Natural killer cell (primary cell): ENCODE data around the gene ADIPOR2. TPM values are rescaled to one million over a fixed set of nuclear protein-coding genes. Genes with fewer than 3 reads are reported as not detected.

Experiments used
- ATAC-seq, 3 donors: fragments of 150-1000 bp in 2 of 3; fragments of 200-7000 bp in 1 of 3; cut with Tn5 transposase; 1 replicate in 1 of 3; 2 replicates in 2 of 3; pipeline ENCODE4 v1.10.0; 2021; ENCODE audit warnings: mild to moderate bottlenecking in 2 of 3, moderate library complexity in 2 of 3
- DNase-seq, 2 donors: peaks; one replicate each; pipeline versions ENCODE4 v3.0.0 to v3.0.0-alpha.2; 2013 to 2021; ENCODE audit warnings: mixed read lengths in 1 of 2
- H3K27ac ChIP-seq: one replicate; pipeline ENCODE4 v1.5.1; 2013; ENCODE audit warnings: mild to moderate bottlenecking, low read length
- H3K27me3 ChIP-seq: one replicate; pipeline ENCODE4 v1.6.1; 2013; ENCODE audit warnings: low read length; ENCODE audit not compliant: control insufficient read depth, insufficient read depth
- H3K36me3 ChIP-seq: one replicate; pipeline ENCODE4 v1.6.1; 2013; ENCODE audit warnings: low read length; ENCODE audit not compliant: control insufficient read depth, insufficient read depth
- H3K4me1 ChIP-seq: one replicate; pipeline ENCODE4 v1.6.1; 2013; ENCODE audit warnings: low read length; ENCODE audit not compliant: control insufficient read depth, insufficient read depth
- H3K4me3 ChIP-seq: one replicate; pipeline ENCODE4 v1.5.1; 2013; ENCODE audit warnings: low read length
- H3K9me3 ChIP-seq: one replicate; pipeline ENCODE4 v1.6.1; 2013; ENCODE audit warnings: low read length; ENCODE audit not compliant: control insufficient read depth, insufficient read depth
- H3K27ac Mint-ChIP-seq, 2 donors: one replicate each; pipeline ENCODE4 v1.8.0; 2022; ENCODE audit warnings: mild to moderate bottlenecking in 2 of 2, mixed read lengths in 2 of 2, moderate library complexity in 1 of 2
- H3K27me3 Mint-ChIP-seq, 2 donors: one replicate each; pipeline ENCODE4 v1.8.0; 2022; ENCODE audit warnings: low read depth in 2 of 2, mixed read lengths in 2 of 2
- H3K36me3 Mint-ChIP-seq: one replicate; pipeline ENCODE4 v1.8.0; 2022; ENCODE audit warnings: mixed read lengths
- H3K4me1 Mint-ChIP-seq, 2 donors: one replicate each; pipeline ENCODE4 v1.8.0; 2022; ENCODE audit warnings: mixed read lengths in 2 of 2
- H3K4me3 Mint-ChIP-seq: one replicate; pipeline ENCODE4 v1.8.0; 2022; ENCODE audit warnings: mild to moderate bottlenecking, moderate library complexity, mixed read lengths
- H3K9me3 Mint-ChIP-seq, 2 donors: one replicate each; pipeline ENCODE4 v1.8.0; 2022; ENCODE audit warnings: mixed read lengths in 2 of 2
- whole genome bisulfite sequencing: methylation state at CpG from one replicate; pipeline ENCODE4 v1.1.7; 2013; ENCODE audit warnings: missing lambda C conversion rate; ENCODE audit not compliant: insufficient coverage; 5-methylcytosine and 5-hydroxymethylcytosine counted together
- intact Hi-C: fragments of 100-400 bp; cut with micrococcal nuclease; formaldehyde crosslinking; loops from one replicate; pipeline ENCODE4 v1.14.2; 2022
- total RNA-seq, 4 donors: library from RNA; stranded (reverse); fragments of 120-200 nt in 1 of 4; gene quantifications; one replicate each; pipeline versions ENCODE4 v1.2.3 to v1.2.4, GENCODE V29; 2013 to 2022
- TF ChIP-seq, protein P1 (sequence below): fragments of 200-600 bp; IDR thresholded peaks from one replicate; pipeline ENCODE4 v1.8.0; 2022; ENCODE audit warnings: antibody characterized with exemption

ADIPOR2 gene
- total RNA-seq, 3 donors from 2014 or later (not counting 1 experiment from before 2014, with no cell fraction given) = 38.6 to 48.3 (median 44.0) TPM

DNA sequence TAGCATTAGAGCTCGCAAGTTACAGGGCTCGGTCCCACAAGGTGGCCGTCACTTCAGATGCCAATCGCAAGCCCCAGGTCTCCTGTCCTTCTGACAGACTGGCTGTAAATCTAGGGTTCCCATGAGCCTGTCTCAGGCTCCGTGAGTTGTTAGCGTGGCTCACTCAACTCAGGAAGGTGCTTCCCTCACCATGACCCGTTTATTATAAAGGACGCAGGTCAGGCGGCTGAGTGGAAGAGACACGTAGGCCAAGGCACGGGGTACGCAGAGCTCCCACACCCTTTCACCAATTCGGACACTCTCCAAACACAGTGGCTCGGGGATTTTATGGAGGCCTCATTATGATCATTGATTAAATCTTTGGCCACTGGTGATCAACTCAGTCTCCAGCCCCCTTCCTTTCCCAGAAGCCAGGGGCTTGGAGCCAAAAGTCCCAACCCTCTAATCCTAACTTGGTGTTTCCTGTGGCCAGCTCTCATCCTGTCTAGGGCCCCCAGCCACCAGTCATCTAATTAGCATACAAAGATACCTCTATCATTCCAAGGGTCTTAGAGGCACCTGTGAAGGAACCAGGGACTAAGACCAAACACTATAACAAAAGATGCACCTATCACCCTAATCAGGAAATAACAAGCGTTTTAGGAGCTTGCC, 103.7 kb downstream of the ADIPOR2 start:
- H3K9me3 Mint-ChIP-seq = no peaks in the 10 kb centered on the region
- 96% methylated on average over 15 of the region's 15 CpGs for WGBS
- peaks cover 22 to 30% of the 10 kb centered on the region in 2 donors for H3K4me1 Mint-ChIP-seq
- intact Hi-C loops = loop anchor here (5.0 kb wide), 1 partner anchor 498 kb away; no protein-coding TSS in a partner anchor
- Histone ChIP-seq H3K27ac (no peak overlapping the region), H3K36me3 (no peaks in the 10 kb centered on the region), H3K27me3 (no peaks in the 10 kb centered on the region), H3K9me3 (no peaks in the 10 kb centered on the region), H3K4me1 (peaks cover 36% of the 10 kb centered on the region), H3K4me3 (no peak overlapping the region)
- H3K36me3 Mint-ChIP-seq = no peaks in the 10 kb centered on the region
- no peak overlapping the region for H3K27ac Mint-ChIP-seq
- DNase-seq = no peak
- peak overlapping the region; percentile 47 for H3K4me3 Mint-ChIP-seq
- H3K27me3 Mint-ChIP-seq = no peaks in the 10 kb centered on the region
- no peak for ATAC-seq
- TF ChIP-seq, protein P1, sequence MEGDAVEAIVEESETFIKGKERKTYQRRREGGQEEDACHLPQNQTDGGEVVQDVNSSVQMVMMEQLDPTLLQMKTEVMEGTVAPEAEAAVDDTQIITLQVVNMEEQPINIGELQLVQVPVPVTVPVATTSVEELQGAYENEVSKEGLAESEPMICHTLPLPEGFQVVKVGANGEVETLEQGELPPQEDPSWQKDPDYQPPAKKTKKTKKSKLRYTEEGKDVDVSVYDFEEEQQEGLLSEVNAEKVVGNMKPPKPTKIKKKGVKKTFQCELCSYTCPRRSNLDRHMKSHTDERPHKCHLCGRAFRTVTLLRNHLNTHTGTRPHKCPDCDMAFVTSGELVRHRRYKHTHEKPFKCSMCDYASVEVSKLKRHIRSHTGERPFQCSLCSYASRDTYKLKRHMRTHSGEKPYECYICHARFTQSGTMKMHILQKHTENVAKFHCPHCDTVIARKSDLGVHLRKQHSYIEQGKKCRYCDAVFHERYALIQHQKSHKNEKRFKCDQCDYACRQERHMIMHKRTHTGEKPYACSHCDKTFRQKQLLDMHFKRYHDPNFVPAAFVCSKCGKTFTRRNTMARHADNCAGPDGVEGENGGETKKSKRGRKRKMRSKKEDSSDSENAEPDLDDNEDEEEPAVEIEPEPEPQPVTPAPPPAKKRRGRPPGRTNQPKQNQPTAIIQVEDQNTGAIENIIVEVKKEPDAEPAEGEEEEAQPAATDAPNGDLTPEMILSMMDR = no peak

DNA sequence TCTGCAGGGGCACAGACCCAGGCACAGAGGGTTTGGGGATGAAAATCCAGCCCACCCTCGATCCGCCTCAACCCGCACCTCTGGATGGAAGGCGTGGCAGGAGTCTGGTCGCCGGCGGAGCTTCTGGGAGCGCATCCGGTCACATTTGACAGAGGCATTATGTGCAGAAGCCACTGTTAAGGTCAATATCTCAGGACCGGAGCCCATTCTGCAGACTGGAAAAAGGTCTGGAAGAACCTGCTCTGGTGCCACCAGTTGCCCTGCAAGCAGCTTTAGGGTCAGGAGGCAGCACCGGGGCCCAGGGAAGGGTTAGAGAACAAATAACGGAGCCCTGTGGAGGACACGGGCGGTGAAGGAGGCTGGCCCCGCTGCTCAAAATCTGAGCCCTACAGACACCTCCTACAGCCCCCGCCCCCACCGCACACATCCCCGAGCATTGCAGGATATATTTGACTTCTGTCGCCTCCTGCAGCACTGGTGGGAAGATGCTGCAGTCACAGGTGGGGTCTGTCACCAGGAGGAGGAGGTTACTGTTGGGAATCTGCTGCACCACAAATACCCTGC, 104.4 kb downstream of the ADIPOR2 start:
- Mint-ChIP-seq H3K9me3 (no peaks in the 10 kb centered on the region), H3K4me1 (peaks cover 22 to 30% of the 10 kb centered on the region in 2 donors), H3K27ac (peak overlapping the region; percentile 72 to 83), H3K4me3 (peak overlapping the region; percentile 90), H3K27me3 (no peaks in the 10 kb centered on the region), H3K36me3 (no peaks in the 10 kb centered on the region)
- ATAC-seq (no peak), DNase-seq (no peak)
- Histone ChIP-seq H3K27ac (no peak overlapping the region), H3K4me3 (no peak overlapping the region), H3K4me1 (peaks cover 36% of the 10 kb centered on the region), H3K27me3 (no peaks in the 10 kb centered on the region), H3K9me3 (no peaks in the 10 kb centered on the region), H3K36me3 (no peaks in the 10 kb centered on the region)
- intact Hi-C loops = loop anchor here (5.0 kb wide), 1 partner anchor 497 kb away; no protein-coding TSS in a partner anchor
- TF ChIP-seq, protein P1 = no peak
- 89% methylated on average over 19 of the region's 19 CpGs for WGBS

DNA sequence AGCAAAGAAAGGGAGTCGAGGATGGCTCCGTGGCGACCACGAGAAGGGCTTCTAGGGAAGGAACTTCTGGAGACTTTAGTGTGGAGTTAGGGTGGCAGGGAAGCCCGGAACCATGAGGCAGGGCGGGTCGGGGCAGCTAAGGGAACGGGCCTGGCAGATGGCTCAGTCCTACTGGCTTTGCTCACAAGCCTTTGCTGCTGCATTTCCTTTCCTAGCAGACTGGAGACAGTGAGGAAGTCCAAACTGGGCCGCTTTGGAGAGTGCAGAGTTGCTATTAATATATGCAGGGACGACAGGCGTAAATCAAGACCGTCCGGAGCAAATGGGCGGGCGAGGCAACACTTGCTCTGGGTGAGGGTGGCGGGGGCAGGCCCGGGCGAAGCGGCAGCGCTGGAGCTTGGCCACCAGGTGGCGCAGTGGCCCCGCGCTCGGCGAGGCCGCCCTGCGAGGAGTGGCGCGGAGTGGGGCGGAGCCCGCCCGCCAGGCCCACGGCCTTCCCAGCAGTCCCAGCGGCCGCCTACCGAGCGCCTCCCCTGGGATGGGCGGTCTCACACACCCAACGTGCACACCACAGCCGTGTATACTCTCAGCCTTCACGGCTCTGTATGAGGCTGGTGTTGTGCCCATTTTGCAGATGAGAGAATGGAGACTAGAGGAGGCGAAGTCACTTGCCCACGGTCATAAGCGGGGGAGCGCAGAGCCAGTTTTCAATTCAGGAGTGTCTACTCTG, 105.1 kb downstream of the ADIPOR2 start:
- peak overlapping the region; percentile 72 to 83 for H3K27ac Mint-ChIP-seq
- no peaks in the 10 kb centered on the region for H3K27me3 Mint-ChIP-seq
- Histone ChIP-seq H3K9me3 (no peaks in the 10 kb centered on the region), H3K4me1 (peaks cover 29% of the 10 kb centered on the region), H3K4me3 (peak overlapping the region; percentile 75), H3K36me3 (no peaks in the 10 kb centered on the region), H3K27me3 (no peaks in the 10 kb centered on the region), H3K27ac (peak overlapping the region; percentile 75)
- H3K4me1 Mint-ChIP-seq = peaks cover 16 to 24% of the 10 kb centered on the region in 2 donors
- no peaks in the 10 kb centered on the region for H3K9me3 Mint-ChIP-seq
- ATAC-seq = peak; percentile 89 to 97 (median 95)
- intact Hi-C loops = loop anchor here (1.0 to 5.0 kb wide), 2 partner anchors 144 to 496 kb away; no protein-coding TSS in a partner anchor
- 8% methylated on average over 45 of the region's 45 CpGs for WGBS
- TF ChIP-seq, protein P1 = peak; percentile 89
- no peaks in the 10 kb centered on the region for H3K36me3 Mint-ChIP-seq
- peak overlapping the region; percentile 90 for H3K4me3 Mint-ChIP-seq
- peak; percentile 92 to 97 for DNase-seq
